Stimulated activated CD8-positive, alpha-beta memory T cell treated with anti-CD3 and anti-CD28 coated beads, Interleukin-7, amount 100 ng/mL, for 24 hours (primary cell): ENCODE data around the gene AGMO.
"Not testable (repeated sequence)": the region's sequence is repeated elsewhere in the genome, so short reads cannot be mapped to it uniquely, and the experiment has no call there.

Experiments used
- DNase-seq: peaks from one replicate; pipeline ENCODE4 v3.0.0-alpha.2; 2020; ENCODE audit warnings: low read depth

The AGMO gene

GRCh38 chr7:15314922-15315321, 246.9 kb downstream of the AGMO start:
- DNase-seq = no peak

GRCh38 chr7:15313361-15313760, 248.5 kb downstream of the AGMO start:
- DNase-seq = no peak

- DNase-seq = no peak
Measured at GRCh38 chr7:15309872-15310271, 251.9 kb downstream of the AGMO start.

GRCh38 chr7:15308821-15309220, 253.0 kb downstream of the AGMO start:
- no peak for DNase-seq

GRCh38 chr7:15306296-15306695, 255.5 kb downstream of the AGMO start:
- no peak for DNase-seq

GRCh38 chr7:15305002-15305600, 256.7 kb downstream of the AGMO start:
- DNase-seq = no peak

- no peak for DNase-seq
Measured at GRCh38 chr7:15303357-15303756, 258.5 kb downstream of the AGMO start.

- DNase-seq = not testable (repeated sequence)
Measured at GRCh38 chr7:15300986-15301385, 260.8 kb downstream of the AGMO start.

- DNase-seq = no peak
Measured at GRCh38 chr7:15292138-15292537, 269.7 kb downstream of the AGMO start.

- no peak for DNase-seq
Measured at GRCh38 chr7:15291699-15292098, 270.1 kb downstream of the AGMO start.

GRCh38 chr7:15288741-15289140, 273.1 kb downstream of the AGMO start:
- DNase-seq = no peak

GRCh38 chr7:15284396-15284795, 277.4 kb downstream of the AGMO start:
- DNase-seq = no peak

GRCh38 chr7:15280078-15280733, 281.6 kb downstream of the AGMO start:
- no peak for DNase-seq

GRCh38 chr7:15279640-15280039, 282.2 kb downstream of the AGMO start:
- no peak for DNase-seq

- DNase-seq = no peak
Measured at GRCh38 chr7:15257689-15258088, 304.1 kb downstream of the AGMO start.

- DNase-seq = no peak
Measured at GRCh38 chr7:15252181-15252580, 309.6 kb downstream of the AGMO start.

GRCh38 chr7:15248514-15248913, 313.3 kb downstream of the AGMO start:
- no peak for DNase-seq

GRCh38 chr7:15245831-15246230, 316.0 kb downstream of the AGMO start:
- DNase-seq = no peak

- no peak for DNase-seq
Measured at GRCh38 chr7:15239801-15240200, 322.0 kb downstream of the AGMO start.

- no peak for DNase-seq
Measured at GRCh38 chr7:15236952-15237351, 324.9 kb downstream of the AGMO start.

- DNase-seq = no peak
Measured at GRCh38 chr7:15234431-15234830, 327.4 kb downstream of the AGMO start.

GRCh38 chr7:15228831-15229230, 333.0 kb downstream of the AGMO start:
- DNase-seq = no peak

- DNase-seq = no peak
Measured at GRCh38 chr7:15225981-15226380, 335.8 kb downstream of the AGMO start.

GRCh38 chr7:15219758-15220157, 342.1 kb downstream of the AGMO start:
- no peak for DNase-seq
